Subcutaneous abdominal adipose tissue (tissue), 5 donors: ENCODE measurements around the gene MCM3AP.
A peak's percentile ranks its signal among the peaks of the same experiment; 100 is the strongest.

Experiments
- H3K27ac ChIP-seq: one replicate; pipeline ENCODE4 v1.7.0; 2013; ENCODE audit warnings: low read depth, mild to moderate bottlenecking, inconsistent platforms, low read length, moderate library complexity
- H3K27me3 ChIP-seq, 5 donors: one replicate each; pipeline ENCODE4 v1.7.0; 2013; ENCODE audit warnings: low read length in 5 of 5, inconsistent platforms in 1 of 5; ENCODE audit not compliant: control insufficient read depth in 5 of 5, insufficient read depth in 4 of 5
- H3K36me3 ChIP-seq, 5 donors: one replicate each; pipeline ENCODE4 v1.7.0; 2013; ENCODE audit warnings: low read length in 5 of 5; ENCODE audit not compliant: control insufficient read depth in 5 of 5, insufficient read depth in 5 of 5
- H3K4me1 ChIP-seq, 5 donors: one replicate each; pipeline ENCODE4 v1.7.0; 2013; ENCODE audit warnings: low read length in 5 of 5, mild to moderate bottlenecking in 3 of 5, moderate library complexity in 1 of 5; ENCODE audit not compliant: control insufficient read depth in 5 of 5, insufficient read depth in 5 of 5
- H3K4me3 ChIP-seq, 5 donors: one replicate each; pipeline ENCODE4 v1.7.0; 2013; ENCODE audit warnings: low read length in 5 of 5, low read depth in 1 of 5
- H3K9ac ChIP-seq, 5 donors: one replicate each; pipeline ENCODE4 v1.7.0; 2013; ENCODE audit warnings: low read length in 5 of 5, mild to moderate bottlenecking in 4 of 5, moderate library complexity in 3 of 5
- H3K9me3 ChIP-seq, 5 donors: one replicate each; pipeline ENCODE4 v1.7.0; 2013; ENCODE audit warnings: low read length in 5 of 5; ENCODE audit not compliant: control insufficient read depth in 5 of 5
- donor health status: healthy.
- donor health status: healthy.
- donor health status: healthy.
- donor health status: healthy.
- donor health status: healthy.

Gene MCM3AP

GRCh38 chr21:46214478-46215340 lies 70.7 kb downstream of the MCM3AP start:
- peaks cover 0 to 89% (median 80%) of the 10 kb centered on the region in 5 donors for H3K36me3 ChIP-seq
- H3K9ac ChIP-seq, result no peak overlapping the region
- H3K4me3 ChIP-seq, result no peak overlapping the region
- no peaks in the 10 kb centered on the region for H3K27me3 ChIP-seq
- H3K27ac ChIP-seq, result no peak overlapping the region
- peaks cover 0 to 4% (median 0%) of the 10 kb centered on the region in 5 donors for H3K4me1 ChIP-seq
- H3K9me3 ChIP-seq, result no peaks in the 10 kb centered on the region

GRCh38 chr21:46213620-46214286 lies 71.7 kb downstream of the MCM3AP start:
- H3K4me1 ChIP-seq, result peaks cover 0 to 3% (median 0%) of the 10 kb centered on the region in 5 donors
- no peaks in the 10 kb centered on the region for H3K9me3 ChIP-seq
- H3K9ac ChIP-seq, result peak overlapping the region in 1 of 5 donors; percentile 7
- H3K27me3 ChIP-seq, result no peaks in the 10 kb centered on the region
- H3K27ac ChIP-seq, result no peak overlapping the region
- H3K36me3 ChIP-seq, result peaks cover 0 to 89% (median 80%) of the 10 kb centered on the region in 5 donors
- H3K4me3 ChIP-seq, result no peak overlapping the region

GRCh38 chr21:46212721-46213484 lies 72.5 kb downstream of the MCM3AP start:
- Histone ChIP-seq H3K4me3 (no peak overlapping the region), H3K27me3 (no peaks in the 10 kb centered on the region), H3K9me3 (no peaks in the 10 kb centered on the region), H3K4me1 (peaks cover 0 to 3% (median 0%) of the 10 kb centered on the region in 5 donors), H3K27ac (no peak overlapping the region), H3K9ac (peak overlapping the region in 1 of 5 donors; percentile 7), H3K36me3 (peaks cover 0 to 91% (median 84%) of the 10 kb centered on the region in 5 donors)

- Histone ChIP-seq H3K27ac (no peak overlapping the region), H3K36me3 (peaks cover 0 to 93% (median 87%) of the 10 kb centered on the region in 5 donors), H3K9ac (no peak overlapping the region)
Measured at GRCh38 chr21:46211786-46212720, 73.4 kb downstream of the MCM3AP start.

GRCh38 chr21:46211376-46211775 lies 74.0 kb downstream of the MCM3AP start:
- peaks cover 0 to 96% (median 91%) of the 10 kb centered on the region in 5 donors for H3K36me3 ChIP-seq
- no peak overlapping the region for H3K4me3 ChIP-seq
- H3K9ac ChIP-seq, result no peak overlapping the region
- H3K4me1 ChIP-seq, result peaks cover 0 to 3% (median 0%) of the 10 kb centered on the region in 5 donors
- no peaks in the 10 kb centered on the region for H3K9me3 ChIP-seq
- no peak overlapping the region for H3K27ac ChIP-seq
- no peaks in the 10 kb centered on the region for H3K27me3 ChIP-seq

More at GRCh38 chr21:46211786-46212720, 73.4 kb downstream of the MCM3AP start:
- H3K27me3 ChIP-seq, result no peaks in the 10 kb centered on the region
- no peaks in the 10 kb centered on the region for H3K9me3 ChIP-seq
- peaks cover 0 to 3% (median 0%) of the 10 kb centered on the region in 5 donors for H3K4me1 ChIP-seq
- H3K4me3 ChIP-seq, result no peak overlapping the region

- Histone ChIP-seq H3K9ac (no peak overlapping the region), H3K36me3 (peaks cover 0 to 96% (median 91%) of the 10 kb centered on the region in 5 donors), H3K27ac (no peak overlapping the region)
Measured at GRCh38 chr21:46210378-46211136, 74.9 kb downstream of the MCM3AP start.

GRCh38 chr21:46208761-46209721 lies 76.4 kb downstream of the MCM3AP start:
- no peak overlapping the region for H3K27ac ChIP-seq
- H3K9ac ChIP-seq, result no peak overlapping the region
- peaks cover 5 to 95% (median 89%) of the 10 kb centered on the region in 5 donors for H3K36me3 ChIP-seq
- H3K27me3 ChIP-seq, result no peaks in the 10 kb centered on the region
- no peaks in the 10 kb centered on the region for H3K9me3 ChIP-seq
- no peak overlapping the region for H3K4me3 ChIP-seq
- no peaks in the 10 kb centered on the region for H3K4me1 ChIP-seq

More at GRCh38 chr21:46210378-46211136, 74.9 kb downstream of the MCM3AP start:
- no peak overlapping the region for H3K4me3 ChIP-seq
- no peaks in the 10 kb centered on the region for H3K4me1 ChIP-seq
- H3K27me3 ChIP-seq, result no peaks in the 10 kb centered on the region
- H3K9me3 ChIP-seq, result no peaks in the 10 kb centered on the region

GRCh38 chr21:46207920-46208591 lies 77.4 kb downstream of the MCM3AP start:
- H3K27ac ChIP-seq, result no peak overlapping the region
- H3K4me1 ChIP-seq, result peaks cover 0 to 2% (median 0%) of the 10 kb centered on the region in 5 donors
- H3K36me3 ChIP-seq, result peaks cover 7 to 93% (median 89%) of the 10 kb centered on the region in 5 donors

More at GRCh38 chr21:46207920-46208591, 77.4 kb downstream of the MCM3AP start:
- H3K9me3 ChIP-seq, result no peaks in the 10 kb centered on the region
- H3K27me3 ChIP-seq, result no peaks in the 10 kb centered on the region
- no peak overlapping the region for H3K9ac ChIP-seq
- no peak overlapping the region for H3K4me3 ChIP-seq
